OCI-LY1 (cell line): Measurements from ENCODE around the gene PDSS1.

Experiments used
- CTCF ChIP-seq: fragments of 200-600 bp; sonication (generic), shearing (Covaris generic); IDR thresholded peaks from 2 replicates; pipeline ENCODE4 v1.5.1; 2017; ENCODE audit warnings: mild to moderate bottlenecking, antibody characterized with exemption, low read length, moderate library complexity, mixed read lengths
- EZH2 ChIP-seq: fragments of 200-600 bp; sonication (generic), shearing (Covaris generic); IDR thresholded peaks from 2 replicates; pipeline ENCODE4 v1.8.0; 2017; ENCODE audit warnings: borderline replicate concordance, mixed run types, mild to moderate bottlenecking, antibody characterized with exemption, low read length, moderate library complexity, mixed read lengths

- TF ChIP-seq CTCF (no peak), EZH2 (no peak)
Observed at GRCh38 chr10:26706936-26707335, 9.4 kb downstream of the PDSS1 start.
